ENCODE measurements around the gene COL6A5.
"Not testable (repeated sequence)": the region's sequence is repeated elsewhere in the genome, so short reads cannot be mapped to it uniquely, and the experiment has no call there.

The COL6A5 gene

DNA sequence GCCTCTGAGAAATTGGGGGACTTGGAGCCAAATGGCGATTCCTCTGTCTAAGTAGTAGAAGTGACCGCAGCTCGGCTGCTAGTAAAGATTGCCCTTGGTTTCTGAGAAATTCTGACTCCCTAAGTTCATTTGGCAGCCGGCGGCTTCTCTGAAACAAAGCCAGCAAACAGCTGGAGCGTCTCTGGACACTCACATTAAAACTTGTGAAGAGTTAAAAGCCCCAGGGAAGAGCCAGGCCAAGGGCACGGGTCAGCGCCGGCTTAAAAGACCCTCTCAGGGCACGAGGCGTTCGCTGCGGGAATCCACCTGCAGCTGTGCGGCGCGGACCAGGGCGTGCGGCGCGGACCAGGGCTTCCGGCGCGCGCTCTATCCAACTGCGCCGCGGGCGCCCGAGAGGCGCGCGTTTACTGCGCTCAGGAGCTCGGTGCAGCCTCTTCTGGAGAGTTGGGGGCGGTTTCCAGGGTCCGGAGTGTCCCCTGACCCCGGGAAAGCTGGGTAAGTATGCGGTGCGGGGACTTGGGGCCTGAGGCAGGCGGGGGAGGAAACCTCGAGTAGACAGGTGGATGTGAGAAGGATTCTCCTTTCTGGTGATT, at the start of gene COL6A5:
TSS of gene COL6A5 (plus strand) at position 186 of the 593 bp plus-strand sequence. CDS start 27,967 bp downstream, outside the sequence.
- DNase-seq = no peak

DNA sequence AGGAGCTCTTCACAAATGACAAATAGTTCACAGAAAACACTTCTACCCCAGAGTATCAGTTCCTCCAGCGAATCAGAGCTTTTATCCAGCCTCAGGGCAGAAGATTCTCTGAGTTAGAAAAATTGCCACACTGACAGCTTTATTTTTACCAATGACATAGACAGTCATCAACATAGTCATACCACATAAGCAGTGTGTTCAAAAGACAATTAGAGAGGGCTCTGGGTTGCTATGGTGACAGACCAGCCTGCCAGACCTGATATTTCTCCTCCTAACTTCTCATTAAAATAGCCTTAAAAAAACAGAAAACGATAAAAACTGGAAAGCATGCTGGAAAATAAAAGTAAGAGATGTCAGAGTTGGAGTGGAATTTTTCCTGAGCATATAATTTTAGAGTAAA, 45.9 kb upstream of the COL6A5 start:
- no peak for DNase-seq

DNA sequence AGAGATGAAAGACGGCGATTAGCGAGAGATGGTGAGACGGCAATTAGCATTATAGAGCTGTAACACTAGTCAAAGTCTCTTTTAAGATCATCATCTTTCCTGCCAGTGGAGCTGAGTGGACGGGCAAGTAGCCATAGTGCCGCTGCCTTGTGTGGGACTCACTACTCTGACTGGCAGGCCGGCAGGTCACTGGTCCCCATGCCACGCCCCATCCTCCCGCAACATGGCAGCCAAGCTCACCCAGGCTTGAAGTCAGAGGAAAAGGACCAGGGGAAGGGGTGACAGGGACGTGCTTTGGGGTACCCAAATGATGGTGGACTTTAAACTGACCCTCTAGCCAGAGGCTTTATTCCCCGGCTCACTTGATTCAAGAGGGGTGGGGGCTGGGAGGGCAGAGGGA, 44.6 kb upstream of the COL6A5 start:
- DNase-seq = no peak

- no peak for DNase-seq
Measured at GRCh38 chr3:130310109-130310508, 35.4 kb upstream of the COL6A5 start.

DNA sequence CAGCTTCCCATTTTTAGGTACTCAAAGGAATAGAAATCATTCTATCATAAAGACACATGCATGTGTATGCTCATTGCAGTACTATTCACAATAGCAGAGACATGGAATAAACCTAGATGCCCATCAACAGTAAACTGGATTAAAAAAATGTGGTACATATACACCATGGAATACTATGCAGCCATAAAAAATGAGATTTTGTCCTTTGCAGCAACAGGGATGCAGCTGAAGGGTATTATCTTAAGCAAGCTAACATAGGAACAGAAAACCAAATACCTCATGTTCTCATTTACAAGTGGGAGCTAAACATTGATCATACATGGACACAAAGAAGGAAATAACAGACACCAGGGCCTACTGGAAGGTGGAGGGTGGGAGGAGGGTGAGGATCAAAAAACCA, 33.1 kb upstream of the COL6A5 start:
- no peak for DNase-seq

DNA sequence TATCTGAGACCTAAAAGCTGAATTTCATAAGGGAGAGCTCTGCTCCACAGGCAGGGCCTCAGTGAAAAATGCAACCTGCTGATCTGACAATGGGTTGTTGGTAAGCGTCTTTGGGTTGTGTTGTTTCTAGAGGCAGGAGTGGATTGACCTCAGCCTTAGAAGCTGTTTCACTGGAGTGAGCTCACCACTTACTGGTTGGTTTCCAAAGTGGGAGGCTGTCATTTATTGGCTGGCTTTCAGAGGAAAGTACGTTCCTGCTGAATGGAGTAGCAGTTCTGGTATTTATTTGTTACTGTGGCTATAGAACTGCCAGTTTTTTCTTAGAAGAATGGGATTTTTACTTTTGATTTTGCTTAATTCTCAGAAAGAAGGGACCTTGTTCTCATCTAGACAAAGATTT, 29.3 kb upstream of the COL6A5 start:
- no peak for DNase-seq

DNA sequence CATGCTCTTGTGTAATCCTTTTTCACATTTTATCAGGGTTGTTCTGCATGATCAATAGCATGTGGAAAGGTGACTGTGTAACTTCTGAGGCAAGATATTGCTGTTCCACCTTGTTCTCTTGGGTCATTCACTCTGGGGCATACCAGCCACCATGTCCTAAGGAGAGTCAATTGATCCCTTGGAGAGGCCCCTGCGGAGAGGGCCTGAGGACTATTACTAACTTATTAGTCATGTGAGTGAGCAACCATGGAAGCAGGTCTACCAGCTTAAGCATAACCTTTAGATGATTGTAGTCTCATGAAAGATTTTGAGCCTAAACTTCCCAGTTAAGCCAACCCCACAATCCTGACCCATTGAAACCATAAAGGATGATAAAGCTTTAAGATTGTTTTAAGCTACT, 22.0 kb upstream of the COL6A5 start:
- DNase-seq = no peak

- no peak for DNase-seq
Measured at GRCh38 chr3:130340766-130341165, 4.7 kb upstream of the COL6A5 start.

DNA sequence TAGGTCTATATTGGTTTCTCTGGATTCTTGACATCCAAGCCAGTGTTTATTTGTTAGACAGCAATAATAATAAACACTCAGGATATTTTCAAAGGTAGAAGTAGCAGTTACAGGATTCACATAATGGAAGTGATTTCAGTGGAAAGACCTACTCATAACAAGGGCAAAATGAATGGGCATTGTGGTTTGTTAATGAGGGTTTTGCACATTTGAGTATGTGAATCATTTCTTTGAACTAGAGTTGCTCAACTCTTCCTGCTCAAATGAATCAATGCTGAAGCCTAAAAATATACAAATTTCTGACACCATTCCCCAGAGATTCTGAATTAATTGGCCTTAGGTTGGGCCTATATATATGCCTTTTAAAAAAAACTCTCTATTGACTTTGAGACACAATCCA, 4.1 kb upstream of the COL6A5 start:
- DNase-seq = no peak

DNA sequence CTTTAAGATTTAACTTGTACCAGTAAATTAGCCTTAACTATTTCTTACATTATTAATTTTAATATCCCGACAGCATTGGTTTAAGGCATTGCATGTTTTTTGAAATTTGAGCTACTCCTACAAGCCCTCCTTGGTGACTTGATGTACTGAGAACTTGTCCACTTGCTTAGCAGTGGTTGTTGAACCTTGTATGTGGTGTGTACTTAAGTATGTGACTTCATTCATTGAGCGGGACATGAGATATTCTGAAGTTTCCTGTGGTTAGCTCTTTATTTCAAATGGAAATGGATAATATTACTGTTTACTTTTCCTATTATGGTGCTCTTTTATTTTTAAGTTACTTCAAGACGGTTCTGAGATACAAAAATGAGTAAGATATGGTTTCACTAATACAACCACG, 3.6 kb upstream of the COL6A5 start:
- no peak for DNase-seq

- DNase-seq = no peak
Measured at GRCh38 chr3:130342821-130343661, 2.4 kb upstream of the COL6A5 start.

- not testable (repeated sequence) for DNase-seq
Measured at GRCh38 chr3:130348258-130348657, 2.8 kb downstream of the COL6A5 start.

DNA sequence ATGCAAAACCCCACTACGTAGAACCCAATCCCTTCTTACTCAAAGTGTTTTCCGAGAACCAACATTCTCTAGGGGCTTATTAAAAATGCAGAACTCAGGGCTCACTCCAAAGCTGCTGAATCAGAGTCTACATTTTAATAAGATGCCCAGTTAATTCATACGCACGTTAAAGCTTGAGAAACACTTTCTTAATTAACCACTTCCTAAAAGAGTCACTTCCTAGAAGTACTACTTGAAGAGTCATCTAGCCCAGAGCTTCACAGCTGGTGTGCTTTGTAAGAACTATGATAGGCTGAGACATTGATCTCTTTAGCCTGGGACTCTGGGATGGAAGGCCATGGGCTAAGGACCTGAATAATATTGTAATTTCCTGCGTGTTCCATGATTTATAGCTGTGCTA, 9.0 kb downstream of the COL6A5 start:
- DNase-seq = no peak

GRCh38 chr3:130374033-130374432, 28.6 kb downstream of the COL6A5 start:
- DNase-seq = no peak

- no peak for DNase-seq
Measured at GRCh38 chr3:130374908-130375307, 29.4 kb downstream of the COL6A5 start.

- DNase-seq = no peak
Measured at GRCh38 chr3:130377960-130378676, 32.6 kb downstream of the COL6A5 start.

DNA sequence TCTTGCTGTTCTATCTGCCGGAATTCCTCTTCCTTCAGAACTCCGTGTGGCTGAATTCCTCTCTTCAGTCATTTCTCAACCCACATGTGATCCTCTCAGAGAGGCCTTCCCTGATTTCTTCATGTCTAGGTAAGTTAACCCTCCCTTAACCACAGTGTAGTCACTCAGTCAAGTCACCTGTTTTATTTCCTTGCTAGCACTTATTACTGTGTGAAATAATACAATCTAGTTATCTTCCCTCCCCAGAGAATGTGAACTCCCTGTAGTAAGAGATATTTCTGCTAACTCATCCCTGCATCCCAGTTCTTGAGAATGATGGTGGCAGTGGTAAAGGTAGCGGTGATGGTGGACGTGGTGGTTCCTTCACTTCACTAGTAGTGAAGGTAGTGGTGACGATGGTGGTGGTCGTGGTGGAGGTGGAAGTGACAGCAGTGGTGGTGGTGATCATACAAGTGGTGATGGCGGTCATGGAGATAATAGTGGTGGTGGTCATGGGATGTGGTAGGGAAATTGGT, 33.3 kb downstream of the COL6A5 start:
- no peak for DNase-seq

DNA sequence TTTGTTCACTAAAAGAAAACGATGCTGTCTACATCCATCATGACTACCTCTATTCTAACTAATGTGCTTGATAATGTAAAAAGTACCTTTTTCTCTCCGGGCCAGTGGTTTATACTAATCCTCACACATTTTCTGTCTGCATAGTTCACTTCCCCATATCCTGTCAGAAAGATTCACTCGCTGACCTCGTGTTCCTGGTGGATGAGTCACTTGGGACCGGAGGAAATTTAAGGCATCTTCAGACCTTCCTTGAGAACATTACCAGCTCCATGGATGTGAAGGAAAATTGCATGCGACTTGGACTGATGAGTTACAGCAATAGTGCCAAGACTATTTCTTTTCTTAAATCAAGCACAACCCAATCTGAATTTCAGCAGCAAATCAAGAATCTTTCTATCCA, 33.8 kb downstream of the COL6A5 start:
- DNase-seq = no peak

GRCh38 chr3:130380398-130380797, 34.9 kb downstream of the COL6A5 start:
- no peak for DNase-seq

- no peak for DNase-seq
Measured at GRCh38 chr3:130383424-130383823, 38.0 kb downstream of the COL6A5 start.

DNA sequence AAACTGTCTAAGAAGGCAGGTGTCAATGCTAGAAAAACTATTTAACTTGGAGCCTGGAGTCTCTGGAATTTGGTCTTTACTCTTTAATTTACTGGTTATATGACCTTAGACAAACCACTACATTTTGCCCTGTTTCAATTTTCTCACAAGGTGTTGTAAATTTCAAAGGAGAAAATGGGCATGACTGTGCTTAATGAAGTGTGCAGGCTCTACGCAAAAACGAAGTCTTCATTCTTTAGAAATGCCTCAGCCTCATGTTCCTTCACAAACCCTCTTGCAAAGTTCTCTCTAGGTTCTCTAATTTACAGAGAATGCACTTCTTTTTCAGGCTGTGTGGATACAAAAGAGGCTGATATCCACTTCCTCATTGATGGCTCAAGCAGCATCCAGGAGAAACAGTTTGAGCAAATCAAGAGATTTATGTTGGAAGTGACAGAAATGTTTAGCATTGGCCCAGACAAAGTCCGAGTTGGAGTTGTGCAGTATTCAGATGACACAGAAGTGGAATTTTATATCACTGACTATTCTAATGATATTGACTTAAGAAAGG, 39.1 kb downstream of the COL6A5 start:
- DNase-seq = no peak

GRCh38 chr3:130386604-130387263, 41.3 kb downstream of the COL6A5 start:
- DNase-seq = no peak
